Adrenal gland (tissue), 12 donors: Measurements from ENCODE around the gene NRDE2. TPM values are rescaled to one million over a fixed set of nuclear protein-coding genes. Genes with fewer than 3 reads are reported as not detected.

Experiments
- DNase-seq, 7 donors: peaks; one replicate each; pipeline ENCODE4 v3.0.0-alpha.2; 2019 to 2020
- H3K27ac ChIP-seq, 5 donors: fragments of 200-600 bp; sonication (generic) in 4 of 5; 1 replicate in 3 of 5; 2 replicates in 2 of 5; pipeline versions ENCODE4 v1.5.1 to v1.8.0; 2016 to 2020; ENCODE audit warnings: mild to moderate bottlenecking in 1 of 5
- H3K27me3 ChIP-seq: fragments of 200-600 bp; 2 replicates; pipeline ENCODE4 v1.8.0; 2021
- H3K36me3 ChIP-seq, 2 donors: fragments of 200-600 bp; replicated peaks in 1 of 2; 1 replicate in 1 of 2; 2 replicates in 1 of 2; pipeline versions ENCODE4 v1.5.1 to v1.8.0; 2018 to 2022
- H3K4me1 ChIP-seq, 2 donors: fragments of 200-600 bp; replicated peaks in 1 of 2; 1 replicate in 1 of 2; 2 replicates in 1 of 2; pipeline versions ENCODE4 v1.5.1 to v1.8.0; 2018 to 2021
- H3K4me3 ChIP-seq, 4 donors: fragments of 200-600 bp; sonication (generic) in 3 of 4; one replicate each; pipeline ENCODE4 v1.5.1; 2016 to 2018
- H3K9me3 ChIP-seq, 3 donors: fragments of 200-600 bp; sonication (generic) in 1 of 3; replicated peaks in 1 of 3; 1 replicate in 2 of 3; 2 replicates in 1 of 3; pipeline versions ENCODE4 v1.5.1 to v1.8.0; 2016 to 2021
- POLR2A ChIP-seq, 2 donors: fragments of 450-650 bp; IDR thresholded peaks; one replicate each; pipeline ENCODE4 v1.6.1; 2017; ENCODE audit warnings: antibody characterized with exemption in 2 of 2, mild to moderate bottlenecking in 2 of 2, moderate library complexity in 1 of 2
- WGBS, 4 donors: extraction: QIAGEN DNeasy Blood & Tissue Kit in 2 of 4; methylation state at CpG; one replicate each; pipeline versions ENCODE4 v1.1.5 to v1.1.7; 2013 to 2017; 5-methylcytosine and 5-hydroxymethylcytosine counted together
- intact Hi-C, 2 donors: fragments of 100-400 bp; cut with DNase I; formaldehyde crosslinking; loops; one replicate each; pipeline versions ENCODE4 v1.14.1 to v1.15.0; 2022 to 2023
- polyA plus RNA-seq, 3 donors: library from polyadenylated mRNA; stranded (reverse); fragments of 200-250 nt in 2 of 3; fragments of 350-450 nt in 1 of 3; fragmentation: Illumina TruSeq in 1 of 3; extraction: RNeasy Lipid Tissue Mini Kit (QIAGEN cat#74804) in 1 of 3; gene quantifications; one replicate each; pipeline ENCODE4 v1.2.3, GENCODE V29; 2013 to 2014
- total RNA-seq, 9 donors: library from RNA; depleted of rRNA in 4 of 9; stranded (reverse); fragments of >200 nt in 4 of 9; fragments of 120-200 nt in 1 of 9; fragmentation: NEBNext Ultra II Directional in 1 of 9; extraction: Animal tissue kit (Norgen Biotek cat#: 25700) in 1 of 9; gene quantifications; one replicate each; pipeline versions ENCODE4 v1.1.0 to v1.2.4, GENCODE V29; 2013 to 2023
- TF ChIP-seq, protein P1 (sequence below), 6 experiments: fragments of 450-650 bp in 4 of 6; fragments of 200-600 bp in 2 of 6; sonication (generic) in 1 of 6; IDR thresholded peaks; 1 replicate in 5 of 6; 2 replicates in 1 of 6; pipeline versions ENCODE4 v1.5.1 to v1.8.0; 2016 to 2021; ENCODE audit warnings: antibody characterized with exemption in 6 of 6, mild to moderate bottlenecking in 2 of 6, moderate library complexity in 1 of 6
- donor health status: healthy with polysubstance abuse.
- donor health status: Bipolar disorder and iron deficiency.
- donor health status: DM: yes; HTN: yes; CAD: no.
- donor health status: DM: no; HTN: no; CAD: no.
- donor health status: DM: no; HTN: no; CAD: no.
- donor health status: DM: yes; HTN: yes; CAD: no.

The NRDE2 gene
- total and polyA plus RNA-seq, 12 donors: 9.2 to 25.6 (median 16.4) TPM

- Histone ChIP-seq H3K36me3 (peaks cover 0 to 27% of the 10 kb centered on the region in 2 donors), H3K27me3 (no peaks in the 10 kb centered on the region), H3K27ac (peak overlapping the region in 2 of 5 donors; percentile 18 to 40), H3K4me1 (peaks cover 7 to 20% of the 10 kb centered on the region in 2 donors), H3K9me3 (no peaks in the 10 kb centered on the region), H3K4me3 (no peak overlapping the region)
- DNase-seq: no peak
- TF ChIP-seq POLR2A (IDR thresholded peaks at IDR 0.05): no peak
- TF ChIP-seq, protein P1, sequence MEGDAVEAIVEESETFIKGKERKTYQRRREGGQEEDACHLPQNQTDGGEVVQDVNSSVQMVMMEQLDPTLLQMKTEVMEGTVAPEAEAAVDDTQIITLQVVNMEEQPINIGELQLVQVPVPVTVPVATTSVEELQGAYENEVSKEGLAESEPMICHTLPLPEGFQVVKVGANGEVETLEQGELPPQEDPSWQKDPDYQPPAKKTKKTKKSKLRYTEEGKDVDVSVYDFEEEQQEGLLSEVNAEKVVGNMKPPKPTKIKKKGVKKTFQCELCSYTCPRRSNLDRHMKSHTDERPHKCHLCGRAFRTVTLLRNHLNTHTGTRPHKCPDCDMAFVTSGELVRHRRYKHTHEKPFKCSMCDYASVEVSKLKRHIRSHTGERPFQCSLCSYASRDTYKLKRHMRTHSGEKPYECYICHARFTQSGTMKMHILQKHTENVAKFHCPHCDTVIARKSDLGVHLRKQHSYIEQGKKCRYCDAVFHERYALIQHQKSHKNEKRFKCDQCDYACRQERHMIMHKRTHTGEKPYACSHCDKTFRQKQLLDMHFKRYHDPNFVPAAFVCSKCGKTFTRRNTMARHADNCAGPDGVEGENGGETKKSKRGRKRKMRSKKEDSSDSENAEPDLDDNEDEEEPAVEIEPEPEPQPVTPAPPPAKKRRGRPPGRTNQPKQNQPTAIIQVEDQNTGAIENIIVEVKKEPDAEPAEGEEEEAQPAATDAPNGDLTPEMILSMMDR (IDR thresholded peaks at IDR 0.05): peak; percentile 21 to 64 (median 47)
- intact Hi-C loops: loop anchor here in 1 of 2 donors (10.0 kb wide), 3 partner anchors 103 to 453 kb away; no protein-coding TSS in a partner anchor
- 37 to 39% (median 38%) methylated on average over 5 of the region's 5 CpGs for WGBS, 4 donors
Observed at GRCh38 chr14:90301668-90302090, 30.1 kb downstream of the NRDE2 start.

GRCh38 chr14:90301122-90301521 is 30.6 kb downstream of the NRDE2 start:
- Histone ChIP-seq H3K4me3 (no peak overlapping the region), H3K27ac (peak overlapping the region in 2 of 5 donors; percentile 42 to 43), H3K27me3 (no peaks in the 10 kb centered on the region), H3K9me3 (no peaks in the 10 kb centered on the region), H3K36me3 (peaks cover 0 to 27% of the 10 kb centered on the region in 2 donors), H3K4me1 (peaks cover 7 to 20% of the 10 kb centered on the region in 2 donors)
- no peak for TF ChIP-seq POLR2A (IDR thresholded peaks at IDR 0.05)
- TF ChIP-seq, protein P1 (IDR thresholded peaks at IDR 0.05): no peak
- 68 to 76% (median 69%) methylated on average over 6 of the region's 6 CpGs for WGBS, 4 donors
- no peak for DNase-seq
- intact Hi-C loops: loop anchor here in 1 of 2 donors (10.0 kb wide), 3 partner anchors 104 to 454 kb away; no protein-coding TSS in a partner anchor

DNA sequence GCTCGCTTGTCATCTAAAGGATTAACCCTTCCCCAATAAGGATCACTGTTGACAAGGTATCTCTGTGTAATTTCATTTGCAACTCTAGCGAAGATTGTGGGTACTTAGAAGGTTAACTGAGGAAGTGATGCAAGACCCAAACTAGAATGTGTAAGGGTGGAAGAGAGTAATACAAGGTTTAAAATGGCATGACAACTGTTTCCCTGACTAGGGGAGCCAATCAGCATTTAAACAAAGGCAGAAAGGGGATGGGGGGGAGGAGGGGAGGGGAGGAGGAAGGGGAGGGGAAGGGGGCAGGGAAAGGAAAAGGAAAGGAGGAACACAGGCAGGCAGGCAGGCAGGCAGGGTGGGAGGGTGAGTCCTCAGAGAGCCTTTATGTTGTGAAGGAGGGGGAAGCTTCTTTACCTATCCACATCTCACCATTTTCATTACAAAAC is 31.1 kb downstream of the NRDE2 start:
- Histone ChIP-seq H3K4me3 (no peak overlapping the region), H3K27ac (peak overlapping the region in 2 of 5 donors; percentile 42 to 43), H3K36me3 (peaks cover 0 to 27% of the 10 kb centered on the region in 2 donors), H3K9me3 (no peaks in the 10 kb centered on the region), H3K4me1 (peaks cover 7 to 20% of the 10 kb centered on the region in 2 donors), H3K27me3 (no peaks in the 10 kb centered on the region)
- intact Hi-C loops: loop anchor here in 1 of 2 donors (10.0 kb wide), 3 partner anchors 104 to 454 kb away; no protein-coding TSS in a partner anchor
- WGBS, 4 donors: 74 to 86% (median 83%) methylated on average over 2 of the region's 2 CpGs
- no peak for DNase-seq
- TF ChIP-seq POLR2A (IDR thresholded peaks at IDR 0.05): no peak
- TF ChIP-seq, protein P1 (IDR thresholded peaks at IDR 0.05): no peak

DNA sequence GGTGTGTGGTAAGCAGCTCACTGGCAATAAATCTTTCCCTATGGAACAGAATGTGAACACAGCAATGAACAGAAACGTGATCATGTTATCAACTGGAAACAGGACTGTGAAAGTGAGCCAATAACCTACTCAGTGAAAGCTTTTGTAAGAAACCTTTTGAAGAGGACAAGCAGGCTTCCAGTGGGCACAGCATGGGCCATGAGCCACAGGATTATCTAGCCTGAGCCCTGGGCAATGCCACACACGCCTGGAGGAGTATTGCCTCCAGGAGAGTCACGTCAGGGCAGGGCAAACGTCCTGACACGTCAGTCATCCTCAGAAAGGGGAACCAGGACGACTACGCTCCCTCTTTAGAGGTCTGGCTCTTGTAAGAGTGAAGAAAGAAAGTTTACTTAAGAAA is 32.3 kb downstream of the NRDE2 start:
- H3K4me3 ChIP-seq: no peak overlapping the region
- H3K9me3 ChIP-seq: no peaks in the 10 kb centered on the region
- no peaks in the 10 kb centered on the region for H3K27me3 ChIP-seq
- intact Hi-C loops: no loop called here
- peaks cover 0 to 29% of the 10 kb centered on the region in 2 donors for H3K36me3 ChIP-seq
- H3K4me1 ChIP-seq: peaks cover 7 to 20% of the 10 kb centered on the region in 2 donors
- WGBS, 4 donors: 64 to 72% (median 69%) methylated on average over 7 of the region's 7 CpGs
- DNase-seq: no peak
- H3K27ac ChIP-seq: no peak overlapping the region
- no peak for TF ChIP-seq POLR2A (IDR thresholded peaks at IDR 0.05)
- TF ChIP-seq, protein P1 (IDR thresholded peaks at IDR 0.05): no peak
